ENCODE data around the gene WSCD1.

The WSCD1 gene

GRCh38 chr17:6120351-6120750 lies 50.2 kb downstream of the WSCD1 start:
- Histone ChIP-seq H3K4me1 (no peaks in the 10 kb centered on the region), H3K27me3 (no peaks in the 10 kb centered on the region), H3K4me2 (no peak overlapping the region), H3K36me3 (no peaks in the 10 kb centered on the region), H3K9ac (no peak overlapping the region), H3K9me3 (peaks cover 13% of the 10 kb centered on the region), H4K20me1 (no peaks in the 10 kb centered on the region), H3K27ac (no peak overlapping the region), H3K4me3 (no peak overlapping the region)
- no peak for TF ChIP-seq Cebpa-rat (IDR thresholded peaks at IDR 0.05)

GRCh38 chr17:6124856-6125255 lies 54.7 kb downstream of the WSCD1 start:
- H3K9me3 ChIP-seq: peaks cover 18% of the 10 kb centered on the region
- no peak overlapping the region for H3K9ac ChIP-seq
- no peaks in the 10 kb centered on the region for H3K36me3 ChIP-seq
- H4K20me1 ChIP-seq: no peaks in the 10 kb centered on the region
- no peak overlapping the region for H3K4me3 ChIP-seq
- H3K4me2 ChIP-seq: no peak overlapping the region
- H3K4me1 ChIP-seq: no peaks in the 10 kb centered on the region
- no peak for TF ChIP-seq Cebpa-rat (IDR thresholded peaks at IDR 0.05)
- no peak overlapping the region for H3K27ac ChIP-seq
- H3K27me3 ChIP-seq: no peaks in the 10 kb centered on the region

- Histone ChIP-seq H3K4me1 (no peaks in the 10 kb centered on the region), H3K4me3 (no peak overlapping the region), H4K20me1 (no peaks in the 10 kb centered on the region), H3K9me3 (peaks cover 18% of the 10 kb centered on the region), H3K27ac (no peak overlapping the region), H3K36me3 (no peaks in the 10 kb centered on the region), H3K4me2 (no peak overlapping the region), H3K27me3 (no peaks in the 10 kb centered on the region), H3K9ac (no peak overlapping the region)
- TF ChIP-seq Cebpa-rat (IDR thresholded peaks at IDR 0.05): no peak
These were observed 56.6 kb downstream of the WSCD1 start for GRCh38 chr17:6126768-6127167.

DNA sequence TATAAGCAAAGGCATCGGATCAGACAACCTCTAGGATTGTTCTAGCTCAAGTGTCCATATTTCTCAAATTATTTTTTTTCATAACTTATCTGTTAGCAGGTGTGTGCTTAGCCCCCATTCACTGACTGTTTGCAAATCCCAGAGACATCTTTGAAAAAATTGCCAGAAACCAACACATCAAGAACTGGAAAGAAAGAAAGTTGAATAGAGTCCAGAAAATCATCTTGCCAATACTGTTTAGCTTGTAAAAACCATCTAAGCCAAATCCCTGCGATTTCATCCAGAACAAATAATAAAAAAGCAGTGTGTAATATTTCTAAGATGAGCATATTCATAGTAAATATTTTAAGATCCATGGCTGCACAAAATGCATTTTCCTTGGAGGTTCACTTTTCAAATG lies 64.5 kb downstream of the WSCD1 start:
- Histone ChIP-seq H3K27me3 (no peaks in the 10 kb centered on the region), H3K4me2 (no peak overlapping the region), H3K4me1 (no peaks in the 10 kb centered on the region), H3K27ac (no peak overlapping the region), H3K9me3 (no peaks in the 10 kb centered on the region), H3K36me3 (no peaks in the 10 kb centered on the region), H3K4me3 (no peak overlapping the region), H4K20me1 (no peaks in the 10 kb centered on the region), H3K9ac (no peak overlapping the region)
- TF ChIP-seq Cebpa-rat (IDR thresholded peaks at IDR 0.05): no peak

GRCh38 chr17:6135236-6135635 lies 65.1 kb downstream of the WSCD1 start:
- no peaks in the 10 kb centered on the region for H3K9me3 ChIP-seq
- H3K27me3 ChIP-seq: no peaks in the 10 kb centered on the region
- no peak overlapping the region for H3K27ac ChIP-seq
- no peaks in the 10 kb centered on the region for H3K36me3 ChIP-seq
- H3K4me1 ChIP-seq: no peaks in the 10 kb centered on the region
- no peak overlapping the region for H3K9ac ChIP-seq
- no peak overlapping the region for H3K4me3 ChIP-seq
- TF ChIP-seq Cebpa-rat (IDR thresholded peaks at IDR 0.05): no peak
- H3K4me2 ChIP-seq: no peak overlapping the region
- H4K20me1 ChIP-seq: no peaks in the 10 kb centered on the region

DNA sequence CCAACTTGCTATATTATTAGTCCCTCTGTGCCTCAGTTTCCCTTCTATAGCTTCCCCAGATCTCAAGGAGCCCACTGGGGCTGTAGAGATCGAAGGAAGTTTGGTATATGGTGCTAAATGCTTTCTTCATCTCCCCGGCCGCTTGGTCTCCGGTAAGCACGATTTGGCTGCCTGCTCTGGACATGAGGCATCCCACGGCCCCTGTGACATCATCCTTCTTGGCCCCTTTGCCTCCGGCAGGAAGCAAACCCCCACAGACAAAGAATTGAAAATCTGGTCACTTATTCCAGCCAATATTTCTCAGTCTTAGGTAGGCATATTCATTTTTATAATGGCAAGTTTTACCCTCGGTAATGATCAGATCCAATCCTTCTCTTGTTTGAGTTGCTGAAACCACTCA lies 65.8 kb downstream of the WSCD1 start:
- Histone ChIP-seq H3K9me3 (no peaks in the 10 kb centered on the region), H3K9ac (no peak overlapping the region)
- no peak for TF ChIP-seq Cebpa-rat (IDR thresholded peaks at IDR 0.05)

DNA sequence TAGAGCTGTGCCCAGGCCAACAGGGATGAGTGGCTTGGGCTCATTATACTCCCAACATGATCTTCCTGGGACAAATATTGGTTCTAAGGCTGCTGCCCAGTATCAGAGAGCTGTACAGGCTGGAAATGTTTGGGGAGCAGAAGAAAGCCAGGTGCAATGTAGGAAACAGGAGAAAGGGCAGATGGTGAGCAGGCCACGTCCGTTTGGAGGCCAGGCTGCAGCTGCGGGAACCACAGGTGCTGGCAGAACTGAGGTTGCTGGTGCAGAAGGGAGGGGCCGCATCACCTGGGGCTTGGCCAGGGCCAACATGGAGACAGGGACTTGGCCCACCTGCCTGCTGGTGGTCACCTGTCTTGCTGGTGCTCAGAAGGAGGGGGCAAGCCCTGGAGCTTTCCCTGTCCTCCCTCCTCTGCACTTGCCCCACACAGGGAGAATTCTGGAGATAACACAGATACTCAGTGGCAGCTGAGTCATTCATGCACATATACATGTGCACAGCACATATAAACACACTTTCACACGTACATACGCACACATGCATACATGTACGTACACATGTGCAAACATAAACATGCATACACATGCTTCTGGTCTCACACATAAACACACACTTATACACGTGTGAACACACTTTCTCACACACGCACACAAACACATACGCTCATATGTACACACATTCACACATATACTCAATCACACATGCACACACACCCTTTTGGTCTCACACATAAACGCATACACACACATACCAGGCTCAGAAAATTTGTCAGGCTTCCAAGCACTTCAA lies 67.7 kb downstream of the WSCD1 start:
- no peak overlapping the region for H3K27ac ChIP-seq

More for the DNA sequence above, 65.8 kb downstream of the WSCD1 start:
- Histone ChIP-seq H3K27me3 (no peaks in the 10 kb centered on the region), H3K4me3 (no peak overlapping the region), H3K4me1 (no peaks in the 10 kb centered on the region), H4K20me1 (no peaks in the 10 kb centered on the region), H3K4me2 (no peak overlapping the region), H3K36me3 (no peaks in the 10 kb centered on the region), H3K27ac (no peak overlapping the region)

DNA sequence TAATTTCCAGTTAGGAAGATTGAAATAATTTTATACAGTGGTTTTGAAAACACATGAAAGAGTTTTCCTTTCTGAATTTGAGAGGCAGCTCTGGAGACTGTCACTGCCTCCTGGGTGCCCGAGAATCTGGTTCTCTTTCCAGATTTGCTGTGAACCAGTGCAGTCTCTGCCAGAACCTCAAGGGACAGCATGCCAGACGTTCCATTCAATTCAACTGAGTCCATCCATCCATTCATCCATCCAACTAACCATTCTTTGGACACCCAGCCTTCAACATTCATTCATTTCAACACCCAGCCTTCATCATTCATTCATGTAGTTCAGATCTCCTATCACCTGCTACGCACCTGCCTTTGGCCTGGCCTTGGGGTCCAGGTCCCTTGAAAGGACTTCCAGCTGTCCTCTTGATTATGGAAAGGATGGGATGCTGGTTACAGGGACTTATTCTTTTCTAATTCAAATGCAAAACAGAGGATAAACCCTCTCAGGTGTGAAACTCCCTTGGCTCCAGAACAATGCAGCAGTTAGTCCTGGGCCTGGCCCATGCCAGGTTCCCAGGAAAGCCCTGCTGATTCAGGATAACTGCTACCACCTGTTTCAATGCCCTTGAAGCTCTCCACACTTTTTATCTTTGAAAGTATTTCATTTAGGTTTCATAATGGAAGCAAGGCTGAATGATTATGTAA lies 68.7 kb downstream of the WSCD1 start:
- no peaks in the 10 kb centered on the region for H3K27me3 ChIP-seq
- no peaks in the 10 kb centered on the region for H4K20me1 ChIP-seq
- H3K27ac ChIP-seq: no peak overlapping the region
- H3K4me3 ChIP-seq: no peak overlapping the region
- no peaks in the 10 kb centered on the region for H3K4me1 ChIP-seq
- no peak overlapping the region for H3K9ac ChIP-seq
- no peaks in the 10 kb centered on the region for H3K36me3 ChIP-seq
- no peak overlapping the region for H3K4me2 ChIP-seq
- no peaks in the 10 kb centered on the region for H3K9me3 ChIP-seq
- TF ChIP-seq Cebpa-rat (IDR thresholded peaks at IDR 0.05): no peak

More for the DNA sequence above, 67.7 kb downstream of the WSCD1 start:
- Histone ChIP-seq H3K4me2 (no peak overlapping the region), H4K20me1 (no peaks in the 10 kb centered on the region), H3K36me3 (no peaks in the 10 kb centered on the region), H3K4me1 (no peaks in the 10 kb centered on the region), H3K9ac (no peak overlapping the region), H3K27me3 (no peaks in the 10 kb centered on the region), H3K9me3 (no peaks in the 10 kb centered on the region), H3K4me3 (no peak overlapping the region)
- no peak for TF ChIP-seq Cebpa-rat (IDR thresholded peaks at IDR 0.05)

GRCh38 chr17:6139447-6139832 lies 69.3 kb downstream of the WSCD1 start:
- no peaks in the 10 kb centered on the region for H4K20me1 ChIP-seq
- no peaks in the 10 kb centered on the region for H3K36me3 ChIP-seq
- H3K27me3 ChIP-seq: no peaks in the 10 kb centered on the region
- H3K27ac ChIP-seq: no peak overlapping the region
- no peaks in the 10 kb centered on the region for H3K4me1 ChIP-seq
- no peaks in the 10 kb centered on the region for H3K9me3 ChIP-seq
- TF ChIP-seq Cebpa-rat (IDR thresholded peaks at IDR 0.05): no peak
- H3K4me2 ChIP-seq: no peak overlapping the region
- no peak overlapping the region for H3K4me3 ChIP-seq
- no peak overlapping the region for H3K9ac ChIP-seq

DNA sequence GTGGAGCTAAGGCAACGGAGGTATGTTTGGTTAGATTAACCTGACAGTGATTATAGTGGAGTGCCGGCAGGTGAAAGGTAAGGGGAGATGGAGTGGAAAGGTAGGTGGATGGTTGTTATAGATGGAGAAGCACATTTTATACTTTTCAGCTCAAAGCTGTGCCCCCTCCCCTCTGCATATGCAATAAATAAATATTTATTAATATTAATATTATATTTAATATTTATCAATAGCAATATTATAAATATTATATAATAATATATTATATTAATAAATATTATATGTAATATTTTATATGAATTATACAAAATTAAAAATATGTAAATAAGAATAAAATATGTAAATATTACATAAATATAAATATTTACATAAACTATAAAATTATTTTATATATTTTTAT lies 70.0 kb downstream of the WSCD1 start:
- H3K36me3 ChIP-seq: no peaks in the 10 kb centered on the region
- H3K4me1 ChIP-seq: no peaks in the 10 kb centered on the region
- no peak overlapping the region for H3K4me3 ChIP-seq
- no peaks in the 10 kb centered on the region for H3K27me3 ChIP-seq
- H4K20me1 ChIP-seq: no peaks in the 10 kb centered on the region
- no peak overlapping the region for H3K9ac ChIP-seq
- TF ChIP-seq Cebpa-rat (IDR thresholded peaks at IDR 0.05): no peak
- no peak overlapping the region for H3K27ac ChIP-seq
- H3K9me3 ChIP-seq: no peaks in the 10 kb centered on the region
- H3K4me2 ChIP-seq: no peak overlapping the region

All from BLaER1 (cell line).